Keratinocyte (primary cell): ENCODE measurements around the gene TBC1D16.

Experiments
- EZH2 ChIP-seq: IDR thresholded peaks from one replicate; pipeline ENCODE4 v1.6.1; 2012; ENCODE audit warnings: inconsistent platforms, mild to moderate bottlenecking, low read length, moderate library complexity
- TF ChIP-seq, protein P1 (sequence below), 3 experiments: IDR thresholded peaks in 1 of 3; conservative IDR thresholded peaks in 1 of 3; optimal IDR thresholded peaks in 1 of 3; 2 replicates in 2 of 3; 3 replicates in 1 of 3; pipeline versions ENCODE3 to v1.5.1; 2011; ENCODE audit warnings: low read length in 3 of 3, mild to moderate bottlenecking in 3 of 3, moderate library complexity in 2 of 3, control low read depth in 1 of 3, inconsistent platforms in 1 of 3; ENCODE audit not compliant: insufficient read depth in 2 of 3; ENCODE audit errors: extremely low read depth in 1 of 3

DNA sequence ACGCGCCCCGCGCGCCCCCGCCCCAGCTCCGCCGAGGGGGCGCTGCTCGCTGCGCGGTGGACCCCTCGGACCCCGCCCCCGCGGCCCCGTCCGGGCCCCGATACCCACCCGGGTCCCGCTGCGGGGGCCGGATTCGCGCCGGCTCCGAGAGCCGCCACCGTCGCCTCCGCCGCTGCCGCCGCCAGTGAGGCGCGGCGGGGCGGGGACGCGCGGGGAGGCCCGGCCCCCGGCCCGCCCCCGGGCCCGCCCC, at the start of gene TBC1D16:
- TF ChIP-seq, protein P1, sequence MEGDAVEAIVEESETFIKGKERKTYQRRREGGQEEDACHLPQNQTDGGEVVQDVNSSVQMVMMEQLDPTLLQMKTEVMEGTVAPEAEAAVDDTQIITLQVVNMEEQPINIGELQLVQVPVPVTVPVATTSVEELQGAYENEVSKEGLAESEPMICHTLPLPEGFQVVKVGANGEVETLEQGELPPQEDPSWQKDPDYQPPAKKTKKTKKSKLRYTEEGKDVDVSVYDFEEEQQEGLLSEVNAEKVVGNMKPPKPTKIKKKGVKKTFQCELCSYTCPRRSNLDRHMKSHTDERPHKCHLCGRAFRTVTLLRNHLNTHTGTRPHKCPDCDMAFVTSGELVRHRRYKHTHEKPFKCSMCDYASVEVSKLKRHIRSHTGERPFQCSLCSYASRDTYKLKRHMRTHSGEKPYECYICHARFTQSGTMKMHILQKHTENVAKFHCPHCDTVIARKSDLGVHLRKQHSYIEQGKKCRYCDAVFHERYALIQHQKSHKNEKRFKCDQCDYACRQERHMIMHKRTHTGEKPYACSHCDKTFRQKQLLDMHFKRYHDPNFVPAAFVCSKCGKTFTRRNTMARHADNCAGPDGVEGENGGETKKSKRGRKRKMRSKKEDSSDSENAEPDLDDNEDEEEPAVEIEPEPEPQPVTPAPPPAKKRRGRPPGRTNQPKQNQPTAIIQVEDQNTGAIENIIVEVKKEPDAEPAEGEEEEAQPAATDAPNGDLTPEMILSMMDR (optimal IDR thresholded peaks at IDR 0.05 in 1 of 3, IDR thresholded peaks at IDR 0.05 in 1 of 3, conservative IDR thresholded peaks at IDR 0.05 in 1 of 3; ENCODE audit: extremely low read depth in 1 of 3, insufficient read depth in 2 of 3, low read length in 3 of 3): no peak
- no peak for TF ChIP-seq EZH2
